GM23248 (cell line): ENCODE data around the gene CNDP1. TPM values are rescaled to one million over a fixed set of nuclear protein-coding genes. Genes with fewer than 3 reads are reported as not detected.

Experiments
- DNase-seq: peaks from one replicate; pipeline ENCODE4 v3.0.0-alpha.2; 2015
- H2AFZ ChIP-seq: fragments of 200-600 bp; sonication (generic); 2 replicates; pipeline ENCODE4 v1.6.1; 2016; ENCODE audit warnings: antibody characterized with exemption
- H3F3A ChIP-seq: fragments of 200-600 bp; sonication (generic); 2 replicates; pipeline ENCODE4 v1.6.1; 2016; ENCODE audit warnings: mild to moderate bottlenecking, antibody characterized with exemption, mixed run types; ENCODE audit not compliant: insufficient read depth
- H3K27ac ChIP-seq: fragments of 200-600 bp; sonication (generic); 2 replicates; pipeline ENCODE4 v1.5.1; 2016; ENCODE audit warnings: mild to moderate bottlenecking
- H3K27me3 ChIP-seq: fragments of 200-600 bp; sonication (generic); replicated peaks from 2 replicates; pipeline ENCODE4 v1.6.1; 2016; ENCODE audit warnings: mild to moderate bottlenecking; ENCODE audit not compliant: insufficient read depth
- H3K36me3 ChIP-seq: fragments of 200-600 bp; sonication (generic); 2 replicates; pipeline ENCODE4 v1.6.1; 2016; ENCODE audit warnings: low read depth, mild to moderate bottlenecking
- H3K4me1 ChIP-seq: fragments of 200-600 bp; sonication (generic); 2 replicates; pipeline ENCODE4 v1.6.1; 2016; ENCODE audit warnings: mild to moderate bottlenecking; ENCODE audit not compliant: insufficient read depth
- H3K4me2 ChIP-seq: fragments of 200-600 bp; sonication (generic); one replicate; pipeline ENCODE4 v1.6.1; 2016; ENCODE audit warnings: mild to moderate bottlenecking; ENCODE audit not compliant: unreplicated experiment
- H3K4me3 ChIP-seq: fragments of 200-600 bp; sonication (generic); 2 replicates; pipeline ENCODE4 v1.5.1; 2016; ENCODE audit warnings: mild to moderate bottlenecking
- H3K79me2 ChIP-seq: fragments of 200-600 bp; sonication (generic); 2 replicates; pipeline ENCODE4 v1.6.1; 2016; ENCODE audit warnings: mild to moderate bottlenecking; ENCODE audit not compliant: insufficient read depth
- H3K9ac ChIP-seq: fragments of 200-600 bp; sonication (generic); 2 replicates; pipeline ENCODE4 v1.6.1; 2016; ENCODE audit warnings: mild to moderate bottlenecking
- H3K9me2 ChIP-seq: fragments of 200-600 bp; sonication (generic); 2 replicates; pipeline ENCODE4 v1.6.1; 2016; ENCODE audit warnings: mixed run types, mild to moderate bottlenecking, moderate library complexity; ENCODE audit not compliant: insufficient read depth
- H3K9me3 ChIP-seq: fragments of 200-600 bp; sonication (generic); one replicate; pipeline ENCODE4 v1.6.1; 2017; ENCODE audit warnings: low read depth
- H4K20me1 ChIP-seq: fragments of 200-600 bp; sonication (generic); 2 replicates; pipeline ENCODE4 v1.6.0; 2016; ENCODE audit not compliant: insufficient read depth
- EZH2 ChIP-seq: fragments of 200-600 bp; sonication (generic); IDR thresholded peaks from 2 replicates; pipeline ENCODE4 v1.6.1; 2018; ENCODE audit warnings: antibody characterized with exemption, mild to moderate bottlenecking; ENCODE audit not compliant: insufficient read depth, poor library complexity, severe bottlenecking
- EZH2phosphoT487 ChIP-seq: fragments of 200-600 bp; sonication (generic); IDR thresholded peaks from 2 replicates; pipeline ENCODE4 v1.6.1; 2018; ENCODE audit warnings: antibody characterized with exemption, moderate library complexity, mild to moderate bottlenecking, low read depth; ENCODE audit not compliant: insufficient read depth
- WGBS, 2 experiments: methylation state at CpG; one replicate each; pipeline ENCODE4 v1.1.6; 2015 to 2017; ENCODE audit warnings: low lambda C conversion rate in 2 of 2, low coverage in 1 of 2; ENCODE audit errors: missing lambda C conversion rate in 2 of 2; 5-methylcytosine and 5-hydroxymethylcytosine counted together
- in situ Hi-C: fragments of 300-500 bp; cut with MboI; formaldehyde crosslinking; loops from 2 replicates; pipeline ENCODE4 v1.15.0; 2020
- polyA plus RNA-seq: library from polyadenylated mRNA; unstranded; fragments of >200 nt; fragmentation: Nextera tagmentation; extraction: Ambion mirVana; gene quantifications from 2 replicates; pipeline ENCODE4 v1.2.1, GENCODE V29; 2016
- total RNA-seq: library from RNA; depleted of rRNA; stranded (reverse); fragments of >200 nt; shearing (Covaris generic); gene quantifications from 2 replicates; pipeline ENCODE4 v1.2.3, GENCODE V29; 2014

Gene CNDP1
- total and polyA plus RNA-seq, 2 experiments from 2014 or later: not detected

GRCh38 chr18:74623047-74623816, 88.9 kb downstream of the CNDP1 start:
- Histone ChIP-seq H4K20me1 (no peaks in the 10 kb centered on the region), H3K9ac (no peak overlapping the region), H3K9me2 (no peaks in the 10 kb centered on the region), H3K4me2 (peak overlapping the region; percentile 45), H3K36me3 (no peaks in the 10 kb centered on the region), H3F3A (no peaks in the 10 kb centered on the region), H3K9me3 (no peaks in the 10 kb centered on the region), H3K4me3 (0 out of 2 replicates have a peak overlapping the region, but pooled peaks have one; percentile 42), H3K79me2 (peaks cover 83% of the 10 kb centered on the region), H3K27me3 (no peaks in the 10 kb centered on the region), H2AFZ (no peak overlapping the region), H3K4me1 (no peaks in the 10 kb centered on the region), H3K27ac (no peak overlapping the region)
- 40 to 45% methylated on average over 22 to 24 of the region's 24 CpGs for WGBS, 2 experiments
- no peak for TF ChIP-seq EZH2
- no peak for TF ChIP-seq EZH2phosphoT487
- peak; percentile 56 for DNase-seq
- in situ Hi-C loops: no loop called here

- in situ Hi-C loops: no loop called here
- Histone ChIP-seq H3K9me3 (no peaks in the 10 kb centered on the region), H3K9ac (no peak overlapping the region), H3K4me1 (no peaks in the 10 kb centered on the region), H3K27ac (no peak overlapping the region), H3K9me2 (no peaks in the 10 kb centered on the region), H3K4me3 (no peak overlapping the region), H2AFZ (no peak overlapping the region), H3K27me3 (no peaks in the 10 kb centered on the region), H3F3A (no peaks in the 10 kb centered on the region), H3K36me3 (no peaks in the 10 kb centered on the region), H3K79me2 (peaks cover 83% of the 10 kb centered on the region), H3K4me2 (no peak overlapping the region), H4K20me1 (no peaks in the 10 kb centered on the region)
- no peak for DNase-seq
- 72% methylated on average over 8 of the region's 8 CpGs for WGBS, 2 experiments
- TF ChIP-seq EZH2 (no peak), EZH2phosphoT487 (no peak)
Observed at GRCh38 chr18:74624466-74624865, 90.2 kb downstream of the CNDP1 start.

GRCh38 chr18:74625157-74625556, 90.9 kb downstream of the CNDP1 start:
- H3K79me2 ChIP-seq: peaks cover 78% of the 10 kb centered on the region
- H2AFZ ChIP-seq: no peak overlapping the region
- no peak overlapping the region for H3K4me3 ChIP-seq
- in situ Hi-C loops: no loop called here
- H3K9me2 ChIP-seq: no peaks in the 10 kb centered on the region
- TF ChIP-seq EZH2phosphoT487 (no peak), EZH2 (no peak)
- no peak overlapping the region for H3K9ac ChIP-seq
- no peaks in the 10 kb centered on the region for H3K27me3 ChIP-seq
- H3K36me3 ChIP-seq: no peaks in the 10 kb centered on the region
- no peaks in the 10 kb centered on the region for H3K9me3 ChIP-seq
- H3F3A ChIP-seq: no peaks in the 10 kb centered on the region
- peak; percentile 20 for DNase-seq
- no peaks in the 10 kb centered on the region for H4K20me1 ChIP-seq
- WGBS, 2 experiments: 68 to 70% methylated on average over 5 of the region's 5 CpGs
- no peak overlapping the region for H3K27ac ChIP-seq
- H3K4me1 ChIP-seq: no peaks in the 10 kb centered on the region
- no peak overlapping the region for H3K4me2 ChIP-seq

- Histone ChIP-seq H3K79me2 (peaks cover 73% of the 10 kb centered on the region), H3K27ac (no peak overlapping the region), H3K27me3 (no peaks in the 10 kb centered on the region), H2AFZ (no peak overlapping the region), H3K4me3 (no peak overlapping the region), H4K20me1 (no peaks in the 10 kb centered on the region), H3K9me3 (no peaks in the 10 kb centered on the region), H3K4me1 (no peaks in the 10 kb centered on the region), H3K9ac (no peak overlapping the region), H3F3A (no peaks in the 10 kb centered on the region), H3K9me2 (no peaks in the 10 kb centered on the region), H3K4me2 (no peak overlapping the region), H3K36me3 (no peaks in the 10 kb centered on the region)
- TF ChIP-seq EZH2 (no peak), EZH2phosphoT487 (no peak)
- in situ Hi-C loops: no loop called here
- DNase-seq: no peak
- 90 to 94% methylated on average over 9 of the region's 9 CpGs for WGBS, 2 experiments
Observed at GRCh38 chr18:74626049-74626874, 92.0 kb downstream of the CNDP1 start.
